ENCODE data around the gene CARM1. TPM values are rescaled to one million over a fixed set of nuclear protein-coding genes. Genes with fewer than 3 reads are reported as not detected.

Gene CARM1
- total and polyA plus RNA-seq, 2 of the 13 experiments (the other 11 are each of a cell fraction or from before 2014, with no cell fraction given), result 27.6 to 55.8 TPM

GRCh38 chr19:10960314-10961072 is 89.1 kb downstream of the CARM1 start, which contains the start of gene SMARCA4 (continued):
- TF ChIP-seq RBM39 (IDR thresholded peaks at IDR 0.05; ENCODE audit: low read depth, low read length, poor library complexity, severe bottlenecking) (no peak), ZNF547 (CRISPR knock-in tag; IDR thresholded peaks at IDR 0.05) (peak; percentile 96), ZNF878 (CRISPR knock-in tag; IDR thresholded peaks at IDR 0.05) (no peak), ZNF550 (CRISPR knock-in tag; IDR thresholded peaks at IDR 0.05; ENCODE audit: borderline replicate concordance) (no peak), PRMT3 (CRISPR knock-in tag; IDR thresholded peaks at IDR 0.05; ENCODE audit: borderline replicate concordance, low read depth) (0 out of 2 replicates have a peak, but pooled peaks have one; percentile 33), ISX (CRISPR knock-in tag; conservative IDR thresholded peaks at IDR 0.05) (no peak), XRCC5 (optimal IDR thresholded peaks at IDR 0.05; ENCODE audit: low read length) (peak; percentile 54), MED1 (CRISPR knock-in tag; IDR thresholded peaks at IDR 0.05) (peak; percentile 65), EHMT2 (IDR thresholded peaks at IDR 0.05; ENCODE audit: borderline replicate concordance, low read depth, low read length) (no peak), MXD4 (CRISPR knock-in tag; IDR thresholded peaks at IDR 0.05) (peak; percentile 75), ZBTB43 (CRISPR knock-in tag; conservative IDR thresholded peaks at IDR 0.05) (peak; percentile 44; the same call in 1 of the 2 replicates), REST (IDR thresholded peaks at IDR 0.05; ENCODE audit: borderline replicate concordance in 1 of 2, low read depth in 1 of 2, low read length in 2 of 2) (no peak), ZNF678 (CRISPR knock-in tag; IDR thresholded peaks at IDR 0.05) (no peak), SOX6 (IDR thresholded peaks at IDR 0.05) (no peak), SOX6 (CRISPR knock-in tag; IDR thresholded peaks at IDR 0.05) (peak; percentile 31; the same call in 1 of the 2 replicates), SKI (IDR thresholded peaks at IDR 0.05; ENCODE audit: partially characterized antibody) (no peak), RARA (CRISPR knock-in tag; IDR thresholded peaks at IDR 0.05) (peak; percentile 22; the same call in 1 of the 2 replicates), ZSCAN30 (CRISPR knock-in tag; IDR thresholded peaks at IDR 0.05) (no peak), KAT7 (CRISPR knock-in tag; IDR thresholded peaks at IDR 0.05; ENCODE audit: borderline replicate concordance) (peak; percentile 71; the same call in 1 of the 2 replicates), GABPB1 (CRISPR knock-in tag; IDR thresholded peaks at IDR 0.05) (peak; percentile 70), ERF (CRISPR knock-in tag; IDR thresholded peaks at IDR 0.05) (peak; percentile 82), ZNF281 (CRISPR knock-in tag; IDR thresholded peaks at IDR 0.05; ENCODE audit: borderline replicate concordance) (peak; percentile 66), ZNF761 (CRISPR knock-in tag; conservative IDR thresholded peaks at IDR 0.05) (0 out of 2 replicates have a peak, but pooled peaks have one; percentile 44)
